NCI-H526 (cell line): ENCODE data around the gene HYAL4.
A peak's percentile ranks its signal among the peaks of the same experiment; 100 is the strongest.
"Not testable (repeated sequence)": the region's sequence is repeated elsewhere in the genome, so short reads cannot be mapped to it uniquely, and the experiment has no call there.

Experiments
- DNase-seq, 2 experiments: peaks; one replicate each; lab custom pipeline; 2025; lab: John Stamatoyannopoulos, UW

HYAL4 gene

GRCh38 chr7:123846217-123846891 lies 1.4 kb downstream of the HYAL4 start:
- DNase-seq = no peak

GRCh38 chr7:123847868-123848267 lies 2.9 kb downstream of the HYAL4 start:
- DNase-seq = no peak

DNA sequence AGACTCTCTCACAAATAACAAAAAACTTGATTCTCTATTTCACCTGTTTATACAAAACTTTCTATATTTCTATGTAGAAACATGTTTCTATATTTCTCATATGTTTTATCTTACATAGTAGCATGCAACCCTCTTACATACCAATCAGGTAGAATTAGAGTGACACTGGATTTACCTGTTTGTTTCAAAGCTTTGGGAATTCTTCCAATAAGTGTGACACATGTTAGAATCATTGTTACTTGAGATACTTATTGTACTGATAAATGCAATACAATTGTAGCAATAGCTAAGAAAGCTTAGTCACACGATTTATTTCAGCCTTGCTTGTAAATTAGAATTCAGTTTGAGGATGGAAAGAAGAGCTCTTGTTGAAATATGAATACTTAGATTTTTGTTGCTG lies 4.9 kb downstream of the HYAL4 start:
- DNase-seq = no peak

DNA sequence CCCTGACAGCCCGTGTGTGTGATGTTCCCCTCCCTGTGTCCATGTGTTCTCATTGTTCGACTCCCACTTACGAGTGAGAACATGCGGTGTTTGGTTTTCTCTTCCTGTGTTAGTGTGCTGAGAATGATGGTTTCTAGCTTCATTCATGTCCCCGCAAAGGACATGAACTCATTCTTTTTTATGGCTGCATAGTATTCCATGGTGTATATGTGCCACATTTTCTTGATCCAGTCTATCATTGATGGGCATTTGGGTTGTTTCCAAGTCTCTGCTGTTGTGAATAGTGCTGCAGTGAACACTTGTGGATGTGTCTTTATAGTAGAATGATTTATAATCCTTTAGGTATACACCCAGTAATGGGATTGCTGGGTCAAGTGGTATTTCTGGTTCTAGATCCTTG lies 6.4 kb downstream of the HYAL4 start:
- not testable (repeated sequence) for DNase-seq

GRCh38 chr7:123854291-123854690 lies 9.3 kb downstream of the HYAL4 start:
- not testable (repeated sequence) for DNase-seq

- peak in 1 of 2 experiments; percentile 10 for DNase-seq
Measured at GRCh38 chr7:123856428-123856827, 11.5 kb downstream of the HYAL4 start.

GRCh38 chr7:123860848-123861247 lies 15.9 kb downstream of the HYAL4 start:
- DNase-seq = no peak

DNA sequence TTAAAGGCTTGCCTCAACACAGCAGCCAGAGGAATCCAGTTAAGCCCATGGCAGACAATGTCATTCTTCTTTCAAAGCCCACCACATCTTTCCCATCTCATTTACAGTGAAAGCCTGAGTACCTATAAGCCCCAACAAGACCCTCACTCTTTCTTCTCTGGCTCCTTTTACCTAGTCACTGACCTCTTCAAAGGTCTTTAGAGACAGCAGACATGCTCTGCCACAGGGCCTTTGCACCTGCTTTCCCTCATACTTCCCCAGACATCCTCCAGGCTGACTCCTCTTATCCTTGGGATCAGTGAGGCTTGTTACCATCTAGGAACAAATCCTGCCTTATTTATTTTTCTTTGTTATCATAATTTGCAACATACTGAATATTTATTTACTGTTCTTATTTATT lies 17.8 kb downstream of the HYAL4 start:
- DNase-seq = no peak

DNA sequence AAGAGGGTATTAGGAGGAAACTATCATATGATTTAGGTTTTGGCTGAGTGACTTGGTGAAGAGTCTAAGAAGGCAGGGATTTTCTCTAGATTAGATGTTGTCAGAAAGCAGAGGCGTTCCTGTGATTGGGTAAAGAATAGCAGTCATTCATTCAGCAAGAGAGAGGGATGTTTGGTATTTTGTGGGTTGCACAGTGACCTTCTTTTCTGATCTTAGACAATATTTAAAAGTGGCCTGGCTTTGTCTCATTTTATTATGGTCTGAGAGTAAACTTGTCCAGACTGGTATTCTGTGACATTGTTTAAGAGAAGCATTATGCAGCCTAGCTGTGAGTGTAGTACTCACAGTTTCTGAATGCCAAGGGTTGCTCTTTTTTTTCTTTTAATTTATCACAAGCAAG lies 18.5 kb downstream of the HYAL4 start:
- DNase-seq = no peak

GRCh38 chr7:123864012-123864411 lies 19.0 kb downstream of the HYAL4 start:
- DNase-seq = no peak

DNA sequence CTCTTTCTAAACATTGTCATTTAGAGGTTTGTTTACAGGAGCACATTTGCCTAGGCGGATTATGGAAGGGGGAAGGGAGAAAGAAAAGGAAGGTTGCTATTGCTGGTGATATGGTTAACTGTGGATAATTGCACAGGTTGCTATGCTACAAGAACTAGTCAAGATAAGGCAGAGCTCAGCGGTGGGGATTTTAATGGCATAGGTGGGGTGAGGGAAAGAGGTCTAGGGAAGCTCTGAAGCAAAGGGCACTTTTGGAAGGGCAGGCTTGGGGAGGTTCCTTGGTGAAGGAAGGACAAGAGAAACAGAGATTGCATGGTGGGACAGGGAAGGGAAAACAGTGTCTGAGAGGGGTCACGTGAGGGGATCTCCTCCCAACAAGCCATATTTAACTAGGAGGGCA lies 19.5 kb downstream of the HYAL4 start:
- DNase-seq = peak; percentile 59 to 60

GRCh38 chr7:123864966-123865365 lies 20.0 kb downstream of the HYAL4 start:
- DNase-seq = no peak

- DNase-seq = peak; percentile 58 to 85
Measured at GRCh38 chr7:123865517-123866117, 20.6 kb downstream of the HYAL4 start.

DNA sequence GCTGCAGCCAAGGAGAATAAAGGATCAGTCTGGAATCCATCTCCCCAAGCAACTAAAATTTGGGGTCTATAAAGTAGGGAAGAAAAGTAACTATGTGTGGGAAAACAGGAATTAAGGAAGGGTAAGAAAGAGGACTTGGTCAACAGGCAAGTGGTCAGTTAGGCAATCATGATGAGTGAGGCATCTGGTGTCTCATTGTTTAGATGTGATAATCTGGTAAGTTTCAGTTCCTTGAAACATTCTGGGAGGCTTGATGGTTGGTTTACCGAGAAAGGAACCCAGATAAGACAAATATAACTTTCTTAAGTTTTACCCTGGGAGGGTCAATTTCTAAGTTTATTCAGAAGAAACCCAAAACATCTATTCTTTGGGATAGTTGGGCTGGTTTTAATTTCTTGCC lies 22.3 kb downstream of the HYAL4 start:
- DNase-seq = no peak

GRCh38 chr7:123871998-123872867 lies 27.3 kb downstream of the HYAL4 start:
- peak; percentile 52 to 85 for DNase-seq

DNA sequence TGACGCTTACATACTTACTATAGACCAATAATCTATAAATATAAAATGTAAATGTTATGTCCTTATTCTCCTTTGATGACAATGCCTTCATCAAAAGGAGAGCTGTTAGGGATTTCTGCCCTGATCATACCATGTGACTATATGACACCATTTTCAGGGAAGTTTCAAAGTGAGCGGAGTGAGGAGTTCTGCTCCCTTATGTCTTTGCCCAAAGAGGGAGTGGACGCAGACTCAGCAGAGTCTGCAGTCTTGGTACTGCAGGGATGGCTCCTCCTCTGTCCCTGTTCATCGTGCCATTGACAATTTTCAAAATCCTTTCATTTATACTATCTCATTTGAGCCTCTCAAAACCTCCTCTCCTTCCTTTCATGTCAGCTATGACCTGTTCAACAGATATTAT lies 27.9 kb downstream of the HYAL4 start:
- no peak for DNase-seq

DNA sequence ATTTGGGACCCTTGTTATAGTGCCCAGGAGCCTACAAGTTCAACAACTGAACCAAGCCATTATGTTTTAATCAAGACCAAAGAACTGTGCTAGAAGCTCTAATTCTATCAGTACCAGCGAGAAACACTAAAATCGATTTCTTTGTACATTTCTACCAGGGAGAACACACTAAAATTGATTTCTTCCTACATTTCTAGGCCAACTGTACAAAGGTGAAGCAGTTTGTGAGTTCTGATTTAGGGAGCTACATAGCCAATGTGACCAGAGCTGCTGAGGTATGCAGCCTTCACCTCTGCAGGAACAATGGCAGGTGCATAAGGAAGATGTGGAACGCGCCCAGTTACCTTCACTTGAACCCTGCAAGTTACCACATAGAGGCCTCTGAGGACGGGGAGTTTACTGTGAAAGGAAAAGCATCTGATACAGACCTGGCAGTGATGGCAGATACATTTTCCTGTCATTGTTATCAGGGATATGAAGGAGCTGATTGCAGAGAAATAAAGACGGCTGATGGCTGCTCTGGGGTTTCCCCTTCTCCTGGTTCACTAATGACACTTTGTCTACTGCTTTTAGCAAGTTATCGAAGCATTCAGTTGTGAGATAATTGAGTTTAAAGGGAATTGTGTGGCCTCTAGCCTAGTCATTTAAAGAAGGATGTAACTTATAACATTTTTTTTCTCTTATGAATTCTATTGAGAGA lies 31.7 kb downstream of the HYAL4 start:
- DNase-seq = no peak

GRCh38 chr7:123879628-123880027 lies 34.7 kb downstream of the HYAL4 start:
- no peak for DNase-seq

- no peak for DNase-seq
Measured at GRCh38 chr7:123881300-123881699, 36.3 kb downstream of the HYAL4 start.

DNA sequence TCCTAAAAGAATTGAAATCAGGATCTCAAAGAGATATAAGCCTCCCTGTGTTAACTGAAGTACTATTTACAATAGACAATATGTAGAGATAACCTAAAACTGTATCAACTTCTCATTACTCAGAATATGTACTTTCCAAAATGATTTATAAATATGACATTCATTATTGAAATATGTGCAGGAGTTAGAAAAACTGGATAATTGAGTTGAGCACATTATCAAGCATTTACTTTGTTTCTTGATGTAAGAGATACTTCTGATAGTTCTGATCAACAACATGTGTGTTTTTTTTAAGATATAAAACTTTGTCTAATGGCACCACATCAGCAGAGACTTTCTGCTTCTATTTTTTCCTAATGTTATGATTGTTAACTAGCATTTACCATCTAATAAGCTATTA lies 38.2 kb downstream of the HYAL4 start:
- no peak for DNase-seq

- DNase-seq = no peak
Measured at GRCh38 chr7:123888192-123888591, 43.2 kb downstream of the HYAL4 start.

DNA sequence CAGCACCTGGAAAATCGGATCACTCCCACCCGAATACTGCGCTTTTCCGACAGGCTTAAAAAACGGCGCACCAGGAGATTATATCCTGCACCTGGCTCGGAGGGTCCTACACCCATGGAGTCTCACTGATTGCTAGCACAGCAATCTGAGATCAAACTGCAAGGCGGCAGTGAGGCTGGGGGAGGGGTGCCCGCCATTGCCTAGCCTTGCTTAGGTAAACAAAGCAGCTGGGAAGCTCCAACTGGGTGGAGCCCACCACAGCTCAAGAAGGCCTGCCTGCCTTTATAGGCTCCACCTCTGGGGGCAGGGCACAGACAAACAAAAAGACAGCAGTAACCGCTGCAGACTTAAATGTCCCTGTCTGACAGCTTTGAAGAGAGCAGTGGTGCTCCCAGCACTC lies 49.8 kb downstream of the HYAL4 start:
- DNase-seq = not testable (repeated sequence)
